Stomach (tissue), 4 donors: Measurements from ENCODE around the gene CABCOCO1.

ENCODE experiments used
- EP300 ChIP-seq: sonication (generic); formaldehyde crosslinking; IDR thresholded peaks from one replicate; pipeline ENCODE4 v1.6.1; 2017; ENCODE audit warnings: antibody characterized with exemption
- POLR2A ChIP-seq, 4 donors: fragments of 450-650 bp; IDR thresholded peaks; one replicate each; pipeline ENCODE4 v1.6.1; 2016; ENCODE audit warnings: antibody characterized with exemption in 4 of 4, control low read depth in 2 of 4, mild to moderate bottlenecking in 1 of 4, moderate library complexity in 1 of 4
- POLR2AphosphoS5 ChIP-seq, 3 donors: sonication (generic); formaldehyde crosslinking; IDR thresholded peaks; one replicate each; pipeline ENCODE4 v1.6.1; 2016; ENCODE audit warnings: antibody characterized with exemption in 3 of 3
- TF ChIP-seq, protein P1 (sequence below), 7 experiments: fragments of 450-650 bp in 4 of 7; fragments of 200-600 bp in 3 of 7; sonication (generic) in 3 of 7; IDR thresholded peaks; one replicate each; pipeline ENCODE4 v1.5.1; 2016 to 2019; ENCODE audit warnings: antibody characterized with exemption in 7 of 7, control low read depth in 2 of 7, mild to moderate bottlenecking in 1 of 7

DNA sequence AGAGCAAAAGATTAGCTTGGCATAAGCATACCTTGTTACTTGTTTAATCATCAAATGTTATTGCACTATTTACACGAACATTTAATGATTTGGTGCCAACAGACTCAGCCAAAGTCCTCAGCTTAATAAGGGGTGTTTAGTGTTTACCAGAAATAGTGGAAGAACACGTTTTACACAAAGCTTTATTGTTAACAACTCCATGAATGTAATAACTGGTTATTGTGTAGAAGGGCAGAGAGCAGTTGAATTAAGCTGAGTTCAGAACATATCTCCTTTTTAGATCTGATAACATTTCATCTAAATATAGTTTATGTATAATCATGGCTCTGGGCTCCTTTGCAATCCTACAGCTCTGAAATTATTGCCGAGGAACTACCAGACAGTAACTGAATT lies 99.1 kb downstream of the CABCOCO1 start:
- TF ChIP-seq, protein P1, sequence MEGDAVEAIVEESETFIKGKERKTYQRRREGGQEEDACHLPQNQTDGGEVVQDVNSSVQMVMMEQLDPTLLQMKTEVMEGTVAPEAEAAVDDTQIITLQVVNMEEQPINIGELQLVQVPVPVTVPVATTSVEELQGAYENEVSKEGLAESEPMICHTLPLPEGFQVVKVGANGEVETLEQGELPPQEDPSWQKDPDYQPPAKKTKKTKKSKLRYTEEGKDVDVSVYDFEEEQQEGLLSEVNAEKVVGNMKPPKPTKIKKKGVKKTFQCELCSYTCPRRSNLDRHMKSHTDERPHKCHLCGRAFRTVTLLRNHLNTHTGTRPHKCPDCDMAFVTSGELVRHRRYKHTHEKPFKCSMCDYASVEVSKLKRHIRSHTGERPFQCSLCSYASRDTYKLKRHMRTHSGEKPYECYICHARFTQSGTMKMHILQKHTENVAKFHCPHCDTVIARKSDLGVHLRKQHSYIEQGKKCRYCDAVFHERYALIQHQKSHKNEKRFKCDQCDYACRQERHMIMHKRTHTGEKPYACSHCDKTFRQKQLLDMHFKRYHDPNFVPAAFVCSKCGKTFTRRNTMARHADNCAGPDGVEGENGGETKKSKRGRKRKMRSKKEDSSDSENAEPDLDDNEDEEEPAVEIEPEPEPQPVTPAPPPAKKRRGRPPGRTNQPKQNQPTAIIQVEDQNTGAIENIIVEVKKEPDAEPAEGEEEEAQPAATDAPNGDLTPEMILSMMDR (IDR thresholded peaks at IDR 0.05), result no peak
- TF ChIP-seq POLR2A (IDR thresholded peaks at IDR 0.05), result no peak
- no peak for TF ChIP-seq EP300
- peak in 1 of 3 donors; percentile 58 for TF ChIP-seq POLR2AphosphoS5 (IDR thresholded peaks at IDR 0.05)
